PFSK-1 (cell line): Measurements from ENCODE around the gene GNAI3.

ENCODE experiments used
- FOXP2 ChIP-seq: optimal IDR thresholded peaks from 2 replicates; pipeline ENCODE3; 2011; ENCODE audit warnings: borderline replicate concordance, control low read depth, inconsistent platforms; ENCODE audit not compliant: insufficient read depth; ENCODE audit errors: extremely low read length, extremely low read depth
- POLR2AphosphoS5 ChIP-seq: IDR thresholded peaks from 2 replicates; pipeline ENCODE4 v1.6.1; 2012; ENCODE audit warnings: low read depth, mild to moderate bottlenecking, control low read depth, low read length, moderate library complexity
- SIN3A ChIP-seq: IDR thresholded peaks from 2 replicates; pipeline ENCODE4 v1.6.1; 2012; ENCODE audit warnings: mild to moderate bottlenecking, low read length, moderate library complexity, borderline replicate concordance; ENCODE audit not compliant: insufficient read depth
- TAF1 ChIP-seq: IDR thresholded peaks from 2 replicates; pipeline ENCODE4 v1.6.1; 2012; ENCODE audit warnings: low read length, control low read depth, borderline replicate concordance; ENCODE audit not compliant: insufficient read depth
- TF ChIP-seq, protein P1 (sequence below), 2 experiments: IDR thresholded peaks; 2 replicates each; pipeline versions ENCODE4 v1.6.1 to v1.8.0; 2011 to 2012; ENCODE audit warnings: low read depth in 2 of 2, low read length in 2 of 2, control low read depth in 1 of 2, inconsistent platforms in 1 of 2, mild to moderate bottlenecking in 1 of 2, moderate library complexity in 1 of 2; ENCODE audit not compliant: insufficient read depth in 1 of 2

DNA sequence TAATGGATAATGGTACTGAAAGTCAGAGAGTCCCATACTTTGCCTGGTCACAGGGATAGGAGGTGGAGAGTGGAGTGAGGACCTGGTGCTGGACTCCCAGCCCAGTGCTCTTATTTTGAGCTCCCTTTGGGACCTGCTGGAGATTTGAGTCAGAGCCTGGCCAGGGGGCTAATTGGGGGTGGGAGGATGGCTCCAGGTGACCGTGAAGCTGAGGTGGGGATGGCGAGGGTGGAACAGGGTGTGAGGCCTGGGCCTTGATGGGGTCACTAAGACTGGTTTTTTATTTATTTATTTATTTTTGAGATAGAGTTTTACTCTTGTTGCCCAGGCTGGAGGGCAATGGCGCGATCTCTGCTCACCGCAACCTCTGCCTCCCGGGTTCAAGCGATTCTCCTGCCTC, 89.0 kb downstream of the GNAI3 start:
- TF ChIP-seq, protein P1, sequence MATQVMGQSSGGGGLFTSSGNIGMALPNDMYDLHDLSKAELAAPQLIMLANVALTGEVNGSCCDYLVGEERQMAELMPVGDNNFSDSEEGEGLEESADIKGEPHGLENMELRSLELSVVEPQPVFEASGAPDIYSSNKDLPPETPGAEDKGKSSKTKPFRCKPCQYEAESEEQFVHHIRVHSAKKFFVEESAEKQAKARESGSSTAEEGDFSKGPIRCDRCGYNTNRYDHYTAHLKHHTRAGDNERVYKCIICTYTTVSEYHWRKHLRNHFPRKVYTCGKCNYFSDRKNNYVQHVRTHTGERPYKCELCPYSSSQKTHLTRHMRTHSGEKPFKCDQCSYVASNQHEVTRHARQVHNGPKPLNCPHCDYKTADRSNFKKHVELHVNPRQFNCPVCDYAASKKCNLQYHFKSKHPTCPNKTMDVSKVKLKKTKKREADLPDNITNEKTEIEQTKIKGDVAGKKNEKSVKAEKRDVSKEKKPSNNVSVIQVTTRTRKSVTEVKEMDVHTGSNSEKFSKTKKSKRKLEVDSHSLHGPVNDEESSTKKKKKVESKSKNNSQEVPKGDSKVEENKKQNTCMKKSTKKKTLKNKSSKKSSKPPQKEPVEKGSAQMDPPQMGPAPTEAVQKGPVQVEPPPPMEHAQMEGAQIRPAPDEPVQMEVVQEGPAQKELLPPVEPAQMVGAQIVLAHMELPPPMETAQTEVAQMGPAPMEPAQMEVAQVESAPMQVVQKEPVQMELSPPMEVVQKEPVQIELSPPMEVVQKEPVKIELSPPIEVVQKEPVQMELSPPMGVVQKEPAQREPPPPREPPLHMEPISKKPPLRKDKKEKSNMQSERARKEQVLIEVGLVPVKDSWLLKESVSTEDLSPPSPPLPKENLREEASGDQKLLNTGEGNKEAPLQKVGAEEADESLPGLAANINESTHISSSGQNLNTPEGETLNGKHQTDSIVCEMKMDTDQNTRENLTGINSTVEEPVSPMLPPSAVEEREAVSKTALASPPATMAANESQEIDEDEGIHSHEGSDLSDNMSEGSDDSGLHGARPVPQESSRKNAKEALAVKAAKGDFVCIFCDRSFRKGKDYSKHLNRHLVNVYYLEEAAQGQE (IDR thresholded peaks at IDR 0.05; ENCODE audit: insufficient read depth in 1 of 2, low read depth in 2 of 2, low read length in 2 of 2): no peak
- TF ChIP-seq POLR2AphosphoS5 (no peak), FOXP2 (no peak), TAF1 (no peak), SIN3A (no peak)
